Central memory CD4-positive, alpha-beta T cell (primary cell): ENCODE data around the gene LSM10.

Experiments used
- DNase-seq: peaks from one replicate; pipeline ENCODE4 v3.0.0; 2022
- total RNA-seq, 3 experiments: gene quantifications; one replicate each; lab custom pipeline; 2026; lab: John Stamatoyannopoulos, UW

Gene LSM10
- 9.6 to 24.5 (median 23.0) reads per million in 3 experiments for total RNA-seq

DNA sequence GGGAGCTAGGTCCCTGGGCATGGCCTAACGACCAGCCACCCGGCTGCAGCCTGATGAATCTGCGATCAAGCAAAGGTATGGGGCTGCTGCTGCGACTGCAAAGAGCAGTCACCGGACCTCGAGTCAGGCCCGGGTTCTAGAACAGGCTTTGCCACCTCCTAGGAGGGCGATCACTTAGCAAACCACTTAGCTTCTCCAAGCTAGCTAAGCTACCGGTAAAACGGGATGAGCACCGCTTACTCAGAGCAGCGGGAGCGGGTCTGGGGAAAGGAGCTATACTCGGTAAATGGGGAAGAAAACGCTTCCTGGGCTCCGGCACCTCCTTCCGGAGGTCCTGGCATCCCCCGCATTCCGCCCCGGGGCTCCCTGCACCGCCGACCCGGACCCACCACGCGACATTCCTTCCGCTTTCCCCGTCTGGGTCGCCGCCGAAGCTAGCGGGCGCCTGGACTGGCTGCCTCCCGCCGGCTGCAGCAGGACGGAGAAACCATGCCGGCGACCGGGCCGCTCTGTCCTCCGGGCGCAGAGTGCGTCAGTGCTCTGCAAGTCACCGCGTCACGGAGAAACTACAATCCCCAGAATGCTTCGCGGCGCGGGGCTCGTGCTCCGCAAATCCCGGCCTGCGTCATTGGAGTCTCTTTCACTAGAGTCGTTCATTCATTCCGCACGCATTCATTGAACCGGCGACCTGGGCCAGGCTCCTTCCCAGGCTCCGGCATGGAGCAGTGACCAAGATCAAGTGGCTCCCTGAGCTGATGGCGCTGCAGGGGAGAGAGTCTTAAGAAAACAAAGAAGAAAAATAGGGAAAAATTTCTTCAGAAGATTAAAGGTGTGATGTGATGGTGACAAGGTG, at the start of gene LSM10:
Gene LSM10, minus strand, starts transcription at position 531 of the 853 bp plus-strand sequence. CDS start 3,779 bp downstream, outside the sequence.
- DNase-seq: peak; percentile 85

DNA sequence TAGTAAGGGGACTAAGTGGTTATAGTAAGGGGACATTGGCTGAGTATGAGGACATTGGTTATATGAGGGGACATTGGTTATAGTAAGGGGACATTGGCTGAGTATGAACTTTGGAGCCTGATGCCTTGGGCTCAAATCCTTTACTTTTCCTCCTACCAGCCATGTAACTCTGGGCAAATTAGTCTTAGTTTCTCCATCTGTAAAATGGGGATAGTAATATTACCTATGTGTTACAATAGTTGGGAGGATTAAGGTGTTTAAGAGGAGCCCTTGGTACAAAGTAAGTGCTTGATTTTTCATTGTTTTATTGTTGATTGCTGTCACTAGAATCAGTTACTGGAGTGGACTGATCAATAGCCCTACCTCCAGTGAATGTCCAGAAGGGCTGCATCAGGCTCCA, 49.7 kb upstream of the LSM10 start:
- no peak for DNase-seq

GRCh38 chr1:36446746-36447145, 49.0 kb upstream of the LSM10 start:
- DNase-seq: no peak

GRCh38 chr1:36446271-36446670, 48.6 kb upstream of the LSM10 start:
- no peak for DNase-seq

DNA sequence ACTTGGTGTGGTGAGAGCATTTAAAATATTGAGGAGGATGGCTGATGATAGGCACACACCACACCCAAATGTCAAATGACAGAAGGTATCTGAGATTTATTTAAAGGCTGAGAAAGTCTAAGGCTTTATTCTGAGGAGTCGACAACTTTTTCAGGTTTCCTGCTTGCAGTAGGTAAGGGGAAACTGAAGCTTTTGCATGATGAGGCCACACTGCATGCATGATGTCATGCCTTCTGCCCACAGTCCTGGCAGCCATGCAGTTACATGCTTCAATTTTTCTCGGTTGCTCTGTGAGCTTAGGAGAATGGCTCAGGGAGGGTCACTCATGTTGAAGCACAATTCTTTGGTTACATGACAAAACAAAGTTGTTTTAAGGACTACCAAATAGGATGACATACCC, 45.6 kb upstream of the LSM10 start:
- no peak for DNase-seq

DNA sequence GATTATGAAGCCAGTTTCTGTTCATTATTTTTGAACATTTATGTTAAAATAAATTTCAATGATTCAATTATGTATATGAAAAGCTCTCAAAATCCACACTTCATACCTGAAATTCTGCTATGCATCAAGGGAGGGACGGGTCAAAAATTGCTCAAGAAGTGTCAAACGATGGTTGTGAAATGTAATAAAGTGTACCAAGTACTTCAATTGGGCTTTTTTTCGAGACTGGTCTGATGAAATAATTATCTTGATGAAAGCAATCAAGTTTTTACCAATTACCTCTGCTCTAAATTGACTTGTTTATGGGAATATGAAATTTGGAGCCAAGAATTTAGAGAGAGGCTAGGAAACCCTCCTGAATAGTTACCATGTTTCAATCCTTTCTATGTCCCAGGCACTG, 44.6 kb upstream of the LSM10 start:
- no peak for DNase-seq

DNA sequence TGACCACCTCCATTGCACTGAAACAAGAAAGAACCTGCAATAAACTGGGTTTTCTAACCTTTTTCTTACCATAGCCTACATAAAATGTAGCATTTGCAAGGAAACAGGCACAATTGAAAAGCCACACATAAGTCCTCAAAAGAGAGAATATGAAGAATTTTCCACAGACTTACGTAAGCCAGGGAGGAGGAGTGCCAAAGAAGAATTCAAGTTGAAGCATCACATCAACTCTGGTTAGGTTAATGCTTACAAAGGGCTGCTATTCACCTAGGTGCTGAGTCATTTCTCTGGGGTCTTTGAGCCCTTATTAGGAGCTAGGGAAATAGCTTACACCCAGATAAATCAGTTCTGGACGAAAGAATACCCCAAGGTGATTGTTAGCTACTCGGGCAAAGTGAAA, 42.9 kb upstream of the LSM10 start:
- DNase-seq: no peak

DNA sequence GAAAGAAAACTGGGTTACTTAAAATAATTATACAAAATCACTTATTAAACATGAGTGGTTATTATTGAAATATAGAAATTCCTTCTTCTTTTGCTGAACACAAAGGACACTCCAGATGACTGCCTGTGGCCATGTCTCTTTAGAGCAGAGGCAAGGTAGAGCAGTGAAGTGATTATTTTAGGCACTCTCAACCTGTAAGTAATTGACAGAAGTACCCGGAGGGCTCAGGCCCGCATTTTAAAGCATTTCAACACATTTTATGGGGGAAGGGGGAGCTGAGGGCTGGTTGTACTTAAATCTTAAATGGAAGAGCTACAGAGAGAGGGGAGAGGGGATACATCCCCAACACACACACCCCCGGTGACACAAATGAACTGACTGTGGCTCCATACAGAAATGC, 42.3 kb upstream of the LSM10 start:
- no peak for DNase-seq

GRCh38 chr1:36438715-36439114, 41.0 kb upstream of the LSM10 start:
- DNase-seq: no peak

DNA sequence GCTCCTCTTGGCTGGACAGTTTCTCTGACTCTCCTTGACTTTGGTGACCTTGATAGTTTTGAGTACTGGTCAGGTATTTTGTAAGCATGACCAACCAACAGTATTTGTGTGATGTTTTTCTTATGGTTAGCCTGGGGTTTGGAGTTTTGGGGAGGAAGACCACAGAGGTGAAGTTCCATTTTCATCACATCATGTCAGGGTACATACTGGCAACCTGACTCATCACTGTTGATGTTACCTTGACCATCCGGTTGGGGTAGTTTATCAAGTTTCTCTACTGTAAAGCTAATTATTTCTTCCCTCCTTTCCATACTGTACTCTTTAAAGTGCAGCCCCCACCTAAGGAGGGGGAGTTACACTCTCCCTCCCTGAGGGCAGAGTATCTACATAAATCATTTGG, 39.1 kb upstream of the LSM10 start:
- no peak for DNase-seq

DNA sequence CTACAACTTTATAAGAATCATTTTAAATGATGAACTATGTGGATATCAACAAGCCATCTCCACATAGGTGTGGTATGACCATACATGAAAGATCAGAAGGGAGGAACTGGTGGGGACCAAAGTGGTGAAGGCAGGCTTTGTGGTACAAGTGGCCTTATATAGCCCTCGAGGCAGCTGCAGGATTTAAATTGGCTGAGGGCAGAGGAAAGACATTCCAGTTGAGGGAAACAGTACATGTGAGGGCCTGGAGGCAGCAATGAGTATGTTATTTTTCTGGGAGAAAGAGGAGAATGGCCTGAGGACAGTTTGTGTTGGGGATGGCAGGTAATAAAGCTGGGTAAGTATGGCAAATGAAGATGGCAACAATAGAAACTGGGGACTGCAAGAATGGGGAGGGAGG, 35.4 kb upstream of the LSM10 start:
- DNase-seq: no peak

DNA sequence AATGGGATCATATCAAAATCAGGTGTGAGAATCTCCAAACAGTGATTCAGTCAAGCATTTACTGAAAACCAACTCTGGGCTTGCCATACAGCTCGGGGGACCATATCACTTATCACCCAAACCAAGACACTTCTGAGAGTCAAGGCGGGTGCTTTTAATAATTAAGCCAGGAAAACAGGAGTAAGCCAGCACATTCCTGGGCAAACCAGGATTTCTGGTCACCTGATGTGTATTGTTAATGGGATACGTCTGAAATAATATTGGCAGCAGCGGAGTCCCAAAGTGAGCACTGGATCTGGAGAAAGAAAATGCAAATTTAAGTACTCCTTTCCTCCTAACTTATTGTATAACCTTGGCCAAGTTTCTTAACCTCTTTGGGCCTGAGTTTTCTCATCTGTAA, 34.9 kb upstream of the LSM10 start:
- no peak for DNase-seq

DNA sequence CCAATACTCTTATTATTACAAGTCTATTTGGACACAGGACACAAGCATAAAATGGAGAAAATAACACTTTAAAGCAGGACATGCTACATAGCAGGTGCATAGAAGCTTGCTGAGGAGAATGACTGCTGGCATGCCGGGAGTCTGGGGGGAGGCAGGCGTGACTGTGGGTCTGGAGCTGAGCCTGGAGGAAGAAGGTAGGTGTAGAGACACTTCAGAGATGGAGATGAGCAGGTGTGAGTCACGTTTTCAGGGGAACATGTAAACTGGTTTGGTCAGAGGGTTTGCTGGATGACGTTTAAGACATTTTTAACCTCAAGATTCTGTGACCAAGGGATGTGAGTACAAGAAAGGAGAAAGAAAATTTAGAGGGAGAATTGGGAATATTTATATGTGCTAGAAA, 28.1 kb upstream of the LSM10 start:
- DNase-seq: no peak

GRCh38 chr1:36421649-36422048, 23.9 kb upstream of the LSM10 start:
- DNase-seq: no peak

DNA sequence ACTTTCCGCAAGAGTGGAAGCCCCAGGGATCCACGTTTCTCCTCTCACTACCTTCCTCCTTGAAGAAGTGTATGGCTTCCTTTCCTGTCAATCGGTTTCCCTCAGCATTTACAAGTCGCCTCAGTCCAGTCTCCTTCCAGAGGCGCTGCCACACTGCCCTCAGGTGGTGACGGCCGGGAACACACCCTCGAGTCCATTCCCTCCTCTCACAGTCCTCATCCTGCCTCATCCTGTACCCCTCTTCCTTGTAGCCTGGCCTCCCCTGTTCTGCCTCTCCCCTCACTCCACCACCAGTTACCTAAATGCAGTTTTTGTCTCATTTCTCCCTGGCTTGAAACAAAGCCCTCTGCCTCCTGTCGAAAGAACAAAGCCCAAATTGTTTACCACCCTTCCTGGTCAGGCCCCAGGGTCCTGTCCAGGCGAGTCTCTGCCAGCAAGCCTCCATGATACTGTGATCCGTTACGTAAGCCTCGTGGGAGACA, 23.2 kb upstream of the LSM10 start:
- peak; percentile 83 for DNase-seq

DNA sequence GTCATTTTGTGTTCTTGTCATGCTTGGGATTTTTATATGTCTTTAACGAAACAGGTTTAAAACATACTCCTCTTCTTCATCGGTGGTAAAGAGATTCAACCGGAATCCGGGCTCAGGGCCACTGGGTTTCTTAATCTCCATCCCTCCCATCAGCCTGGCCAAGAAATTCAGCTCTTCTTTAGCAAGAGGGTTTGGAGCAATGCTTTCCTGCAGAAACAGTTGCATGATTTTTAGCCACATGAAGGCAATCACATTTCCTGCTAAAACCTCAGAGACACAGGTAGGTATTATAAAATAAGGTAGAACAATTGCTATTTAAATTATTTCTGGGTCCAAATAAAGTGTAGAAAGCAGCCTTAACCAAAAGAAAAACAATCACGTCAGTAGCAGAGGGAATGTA, 22.7 kb upstream of the LSM10 start:
- no peak for DNase-seq

GRCh38 chr1:36419569-36419968, 21.9 kb upstream of the LSM10 start:
- DNase-seq: no peak

DNA sequence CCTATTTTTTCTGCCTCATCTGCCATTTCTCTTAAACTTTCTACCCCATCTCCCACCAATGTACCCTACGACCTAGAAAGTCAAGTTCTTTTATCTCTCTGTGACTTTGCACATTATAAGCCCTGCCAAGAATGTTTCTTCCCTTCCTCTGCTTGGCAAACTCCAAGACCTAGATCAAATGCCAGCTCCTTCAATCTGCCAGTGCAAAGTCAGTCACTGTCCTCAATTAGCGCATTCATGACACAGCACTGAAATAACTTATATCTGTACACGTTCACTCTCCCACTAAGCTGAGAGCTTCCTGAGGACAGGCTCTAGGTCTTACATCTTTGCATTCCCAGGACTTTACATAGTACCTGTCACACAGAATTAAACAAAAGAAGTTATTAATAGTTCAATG, 21.4 kb upstream of the LSM10 start:
- no peak for DNase-seq

DNA sequence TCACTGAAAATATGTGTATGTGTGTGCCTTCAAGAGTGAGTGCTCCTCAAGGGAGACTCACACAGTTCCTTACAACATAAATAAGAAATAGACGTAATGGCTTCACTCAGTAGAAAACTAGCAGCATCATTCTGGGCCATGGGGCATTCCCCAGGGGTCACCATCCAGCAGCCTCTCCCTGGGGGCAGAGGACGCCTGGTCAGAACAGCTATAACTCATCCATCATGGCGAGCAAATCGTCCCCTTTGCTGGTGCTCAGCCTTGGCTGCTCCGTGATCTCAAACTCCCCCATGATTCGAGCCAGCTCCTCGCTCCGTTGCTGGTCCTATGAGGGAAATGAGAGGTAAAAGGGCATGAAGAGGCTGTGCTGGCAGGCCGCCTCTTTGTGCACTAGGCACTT, 20.2 kb upstream of the LSM10 start:
- no peak for DNase-seq

GRCh38 chr1:36415661-36416326, 18.1 kb upstream of the LSM10 start:
- DNase-seq: no peak

GRCh38 chr1:36414384-36414783, 16.7 kb upstream of the LSM10 start:
- no peak for DNase-seq

DNA sequence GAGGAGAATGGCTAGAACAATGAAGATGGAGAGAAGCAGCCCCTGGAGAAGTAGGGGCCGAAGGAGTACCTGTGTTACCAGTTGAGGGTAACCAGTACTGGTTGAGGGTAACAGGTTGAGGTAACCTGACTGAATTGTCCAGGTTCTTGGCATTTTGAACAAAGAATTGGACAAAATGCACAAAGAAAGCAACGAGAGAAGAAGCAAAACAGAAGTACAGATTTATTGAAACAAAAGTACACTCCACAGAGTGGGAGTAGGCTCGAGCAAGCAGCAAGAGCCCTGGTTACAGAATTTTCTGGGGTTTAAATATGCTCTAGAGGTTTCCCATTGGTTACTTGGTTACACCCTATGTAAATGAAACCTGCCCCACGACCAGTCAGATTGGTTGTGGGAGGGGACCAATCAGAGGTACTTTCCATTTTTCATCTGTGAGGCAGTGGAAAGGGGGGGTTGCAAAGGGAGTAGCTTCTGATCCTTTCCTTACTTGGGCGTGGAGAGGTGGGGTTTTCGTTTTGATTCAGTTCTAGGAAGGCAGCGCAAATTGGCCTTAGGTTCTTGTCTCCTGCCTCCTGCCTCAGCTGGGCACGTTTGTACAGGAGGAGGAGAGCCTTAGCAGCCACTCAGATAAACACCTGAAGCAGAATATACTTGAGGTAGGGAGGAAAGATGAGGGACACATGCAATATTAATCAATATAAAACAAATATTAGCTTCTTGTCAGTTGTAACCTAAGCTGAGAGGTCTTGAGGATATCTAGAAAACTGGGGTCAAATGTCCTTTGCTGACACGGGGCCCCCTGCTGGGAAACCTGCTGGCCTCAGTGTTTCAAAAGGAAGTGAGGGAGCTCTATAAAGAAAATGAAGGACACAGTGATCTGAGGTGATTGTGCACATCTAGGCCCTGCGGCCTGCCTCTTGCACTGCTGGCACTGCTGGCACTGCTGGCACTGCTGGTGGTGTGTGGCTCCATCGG, 14.3 kb upstream of the LSM10 start:
- DNase-seq: peak; percentile 35

- DNase-seq: no peak
These were observed 10.8 kb upstream of the LSM10 start for GRCh38 chr1:36408479-36408878.
